ENCODE measurements around the gene ITGA1.

The ITGA1 gene

GRCh38 chr5:52798938-52799337, 11.2 kb downstream of the ITGA1 start:
- peak overlapping the region; percentile 55 to 76 (median 60) for H3K4me3 ChIP-seq
- H3K27ac ChIP-seq: peak overlapping the region in 20 of 21 experiments; percentile 43 to 93 (median 88)

DNA sequence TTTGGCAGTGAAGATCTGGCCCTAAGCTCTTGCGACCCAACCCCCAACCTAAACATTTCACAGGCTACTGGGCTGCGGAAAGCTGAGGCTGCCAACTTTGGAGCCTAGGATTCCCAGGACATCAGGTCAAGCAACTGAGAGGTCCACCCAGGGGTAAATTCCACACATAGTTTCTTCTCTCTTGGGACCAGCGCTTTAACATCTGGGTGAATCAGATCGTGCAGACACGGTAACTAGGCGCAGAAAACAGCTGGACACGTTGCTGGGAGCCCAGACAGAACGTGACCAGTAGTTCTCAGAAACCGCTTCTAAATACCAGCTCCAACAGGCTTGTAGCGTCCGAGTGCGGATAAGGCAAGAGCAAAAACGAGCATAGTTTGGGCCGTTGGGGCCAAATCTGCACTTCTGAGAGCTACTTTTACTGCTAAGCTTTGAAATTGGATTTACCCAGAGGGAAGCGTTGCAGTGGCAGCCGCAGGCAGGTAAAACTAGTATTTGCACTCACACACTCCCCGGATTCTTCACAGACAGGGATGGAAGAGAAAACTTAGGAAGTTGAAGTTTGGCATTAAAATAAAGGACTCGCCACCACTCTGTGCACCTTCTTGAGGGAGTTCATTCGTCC, 11.8 kb downstream of the ITGA1 start:
- Histone ChIP-seq H3K4me3 (peak overlapping the region; percentile 55 to 76 (median 60)), H3K27ac (peak overlapping the region; percentile 16 to 93 (median 88))

- H3K4me3 ChIP-seq: peak overlapping the region; percentile 55 to 76 (median 60)
Observed at GRCh38 chr5:52799983-52800393, 12.3 kb downstream of the ITGA1 start.

GRCh38 chr5:52800394-52801213, 12.9 kb downstream of the ITGA1 start:
- peak overlapping the region; percentile 69 to 93 (median 88) for H3K27ac ChIP-seq

More at GRCh38 chr5:52799983-52800393, 12.3 kb downstream of the ITGA1 start:
- H3K27ac ChIP-seq: peak overlapping the region; percentile 69 to 93 (median 88)

DNA sequence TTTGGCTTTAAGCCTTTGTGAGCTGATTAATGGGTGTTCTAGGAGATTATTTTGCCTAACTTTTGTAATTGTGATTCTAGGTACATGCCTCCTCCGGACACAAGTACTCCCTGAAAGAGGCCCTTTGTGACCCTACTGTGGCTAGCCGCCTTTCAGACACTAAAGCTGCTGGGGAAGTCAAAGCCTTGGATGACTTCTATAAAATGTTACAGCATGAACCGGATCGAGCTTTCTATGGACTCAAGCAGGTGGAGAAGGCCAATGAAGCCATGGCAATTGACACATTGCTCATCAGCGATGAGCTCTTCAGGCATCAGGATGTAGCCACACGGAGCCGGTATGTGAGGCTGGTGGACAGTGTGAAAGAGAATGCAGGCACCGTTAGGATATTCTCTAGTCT, 13.6 kb downstream of the ITGA1 start:
- peak overlapping the region; percentile 55 to 76 (median 60) for H3K4me3 ChIP-seq
- H3K27ac ChIP-seq: peak overlapping the region in 19 of 21 experiments; percentile 35 to 93 (median 89)

More at GRCh38 chr5:52800394-52801213, 12.9 kb downstream of the ITGA1 start:
- peak overlapping the region; percentile 55 to 76 (median 60) for H3K4me3 ChIP-seq

DNA sequence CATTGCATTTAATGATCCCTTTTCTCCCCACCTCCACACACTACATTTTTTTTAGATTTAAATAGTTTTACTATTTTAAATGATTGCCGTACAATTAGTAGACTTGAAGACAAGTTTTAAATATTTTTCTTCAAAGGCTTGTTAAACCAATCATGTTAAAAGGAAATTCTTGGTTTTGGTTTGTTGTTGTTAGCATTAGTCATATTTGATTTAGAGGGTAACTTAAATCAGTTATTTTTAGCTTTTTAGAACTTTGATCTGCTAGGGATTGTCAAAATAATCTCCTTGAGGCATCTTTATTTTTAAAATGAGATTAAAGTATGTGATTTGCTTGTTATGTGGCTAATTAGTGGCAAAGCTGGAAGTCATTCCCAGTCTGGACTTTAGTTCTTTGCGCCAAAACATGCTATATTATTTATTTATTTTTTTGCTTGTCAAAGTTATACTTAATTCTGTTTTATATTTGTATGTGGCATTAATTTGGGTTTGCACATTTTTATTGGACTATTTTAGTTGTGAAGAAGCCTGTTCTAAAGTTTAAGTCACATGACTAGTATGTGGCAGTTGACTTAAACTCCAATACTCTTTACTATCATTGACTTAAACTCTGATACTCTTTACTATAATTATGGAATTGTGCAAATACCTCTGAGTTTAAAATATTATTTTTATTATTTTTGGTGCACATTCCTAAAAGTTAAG, 14.7 kb downstream of the ITGA1 start:
- Histone ChIP-seq H3K4me3 (peak overlapping the region in 1 of 7 experiments; percentile 60), H3K27ac (peak overlapping the region in 4 of 21 experiments; percentile 3 to 90 (median 88))

GRCh38 chr5:52802974-52803336, 15.2 kb downstream of the ITGA1 start:
- Histone ChIP-seq H3K4me3 (no peak overlapping the region), H3K27ac (peak overlapping the region in 1 of 21 experiments; percentile 3)

DNA sequence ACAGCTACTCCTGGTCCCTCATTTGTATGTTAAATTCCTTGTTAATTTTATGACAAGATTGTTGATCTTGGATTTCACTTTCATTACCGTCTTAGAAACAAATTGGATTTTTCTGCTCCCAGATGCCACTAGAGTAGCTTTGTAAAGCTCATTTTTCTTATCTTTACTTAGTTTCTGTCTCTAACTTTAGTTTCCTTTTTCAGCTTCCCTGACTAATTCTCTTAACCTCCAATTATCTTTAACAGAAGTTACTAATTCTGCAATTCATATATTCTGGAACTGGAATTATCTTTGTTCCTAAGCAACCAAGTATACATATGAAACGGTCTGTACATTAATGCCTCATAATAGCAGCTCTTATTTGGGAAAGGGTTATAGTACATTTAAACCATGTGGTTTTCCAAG, 16.7 kb downstream of the ITGA1 start:
- no peak overlapping the region for H3K27ac ChIP-seq
- no peak overlapping the region for H3K4me3 ChIP-seq

- no peak overlapping the region for H3K27ac ChIP-seq
- H3K4me3 ChIP-seq: no peak overlapping the region
Observed at GRCh38 chr5:52804981-52805380, 17.3 kb downstream of the ITGA1 start.

- no peak overlapping the region for H3K27ac ChIP-seq
- H3K4me3 ChIP-seq: no peak overlapping the region
Observed at GRCh38 chr5:52805615-52806014, 17.9 kb downstream of the ITGA1 start.

DNA sequence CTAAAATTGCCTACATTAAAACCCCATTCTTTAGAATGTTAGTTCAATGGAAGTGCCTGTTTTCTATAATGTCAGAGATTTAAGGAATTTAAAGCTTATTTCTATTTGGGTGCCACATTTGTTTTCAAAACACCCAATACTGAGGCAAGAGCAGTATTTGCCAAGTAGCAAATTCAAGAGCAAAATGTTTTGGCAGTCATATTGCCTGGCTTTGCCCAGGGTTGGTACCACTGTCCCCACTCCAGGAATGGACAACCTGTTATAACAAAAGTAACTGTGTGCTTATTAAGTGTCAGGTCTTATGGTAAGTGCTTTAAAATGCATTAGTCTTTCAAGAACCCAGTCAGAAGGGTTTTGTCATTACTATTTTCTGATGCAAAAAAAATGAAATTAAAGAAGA, 19.3 kb downstream of the ITGA1 start:
- H3K27ac ChIP-seq: no peak overlapping the region
- no peak overlapping the region for H3K4me3 ChIP-seq

DNA sequence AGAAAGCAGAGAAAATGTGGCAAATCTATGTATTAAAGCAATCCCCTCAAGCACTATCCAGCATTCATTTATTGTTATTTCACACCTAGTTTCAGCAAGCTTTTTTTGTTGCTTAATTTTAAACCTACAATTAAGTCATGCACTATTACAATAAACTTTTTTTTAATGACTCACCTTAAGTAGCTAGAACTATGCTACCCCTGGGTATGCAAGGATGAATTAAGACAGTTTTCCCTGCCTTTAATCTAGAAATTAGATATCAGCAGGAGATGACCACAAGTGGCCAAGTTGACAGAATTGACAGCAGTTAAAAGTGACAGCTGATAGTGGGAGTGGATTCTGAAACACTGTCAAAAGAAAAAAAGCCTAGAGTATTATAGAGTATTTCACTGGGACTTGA, 20.0 kb downstream of the ITGA1 start:
- no peak overlapping the region for H3K27ac ChIP-seq

DNA sequence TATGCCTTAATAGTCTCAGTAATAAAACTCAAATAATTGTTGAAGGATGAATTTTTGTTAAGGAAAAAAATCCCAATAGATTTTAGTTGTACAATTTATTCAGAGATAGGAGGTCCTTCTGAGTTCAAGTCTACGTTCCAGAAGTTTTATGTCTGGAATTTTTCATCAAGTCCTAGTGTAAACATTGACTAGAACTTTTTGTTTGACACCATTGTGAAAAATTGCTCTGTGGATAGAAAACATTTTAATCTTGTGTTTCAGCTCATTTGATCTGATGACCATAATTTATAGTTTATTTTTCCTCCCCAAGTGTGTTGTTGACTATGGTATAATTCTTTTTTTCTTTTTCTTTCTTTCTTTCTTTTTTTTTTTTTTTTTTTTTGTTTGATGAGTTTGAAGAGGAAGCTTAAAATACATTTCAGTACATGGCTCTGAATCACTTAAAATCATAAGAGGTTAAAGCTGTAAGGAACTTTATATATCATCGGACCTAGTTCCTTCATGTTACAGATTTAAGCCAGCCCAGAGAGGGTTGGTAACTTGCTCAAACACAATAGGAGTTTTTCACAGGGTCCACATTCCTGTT, 20.7 kb downstream of the ITGA1 start:
- H3K27ac ChIP-seq: no peak overlapping the region

More for the DNA sequence above, 20.0 kb downstream of the ITGA1 start:
- no peak overlapping the region for H3K4me3 ChIP-seq

GRCh38 chr5:52809884-52810283, 22.2 kb downstream of the ITGA1 start:
- Histone ChIP-seq H3K4me3 (no peak overlapping the region), H3K27ac (peak overlapping the region in 11 of 21 experiments; percentile 1 to 74 (median 42))

More for the DNA sequence above, 20.7 kb downstream of the ITGA1 start:
- no peak overlapping the region for H3K4me3 ChIP-seq

- H3K27ac ChIP-seq: peak overlapping the region in 10 of 21 experiments; percentile 1 to 74 (median 47)
- no peak overlapping the region for H3K4me3 ChIP-seq
Observed at GRCh38 chr5:52810426-52810825, 22.7 kb downstream of the ITGA1 start.

- Histone ChIP-seq H3K4me3 (no peak overlapping the region), H3K27ac (peak overlapping the region in 1 of 21 experiments; percentile 42)
Observed at GRCh38 chr5:52811067-52811749, 23.5 kb downstream of the ITGA1 start.

- Histone ChIP-seq H3K4me3 (peak overlapping the region in 1 of 7 experiments; percentile 1), H3K27ac (no peak overlapping the region)
Observed at GRCh38 chr5:52814352-52815148, 26.8 kb downstream of the ITGA1 start.

DNA sequence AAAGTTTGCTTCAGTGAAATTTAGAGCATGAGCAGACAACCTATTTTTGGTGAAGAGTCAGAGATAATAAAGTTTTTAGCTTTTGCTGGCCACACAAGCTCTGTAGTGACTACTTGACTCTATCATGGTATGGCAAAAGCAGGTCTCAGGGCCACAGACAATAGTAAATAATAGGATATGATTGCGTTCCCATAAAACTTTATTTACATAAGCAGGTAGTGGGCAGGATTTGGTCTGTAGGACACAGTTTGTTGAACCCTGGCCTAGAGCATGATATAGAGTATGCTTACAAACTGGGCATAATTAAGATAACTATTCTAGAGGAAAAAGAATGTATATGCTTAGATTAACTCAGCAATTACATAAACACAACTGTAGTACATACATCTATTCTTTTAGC, 30.1 kb downstream of the ITGA1 start:
- Histone ChIP-seq H3K27ac (no peak overlapping the region), H3K4me3 (no peak overlapping the region)

All from skin epidermis (tissue), 12 donors.